HepG2 (cell line): ENCODE measurements around the gene IPP. TPM values are rescaled to one million over a fixed set of nuclear protein-coding genes. Genes with fewer than 3 reads are reported as not detected.

Source experiments
- CCAR2 ChIP-seq: fragments of 200-400 bp; formaldehyde crosslinking; optimal IDR thresholded peaks from 2 replicates; pipeline ENCODE3; 2018; ENCODE audit warnings: low read depth, mild to moderate bottlenecking, low read length, moderate library complexity
- EEA1 ChIP-seq: sonication (generic); formaldehyde crosslinking; IDR thresholded peaks from 2 replicates; pipeline ENCODE4 v1.5.1; 2020; ENCODE audit warnings: mild to moderate bottlenecking, missing genetic modification reagents, borderline replicate concordance
- FOXA1 ChIP-seq, 2 experiments: fragments of 450-650 bp in 1 of 2; sonication (generic) in 1 of 2; formaldehyde crosslinking in 1 of 2; IDR thresholded peaks; 2 replicates each; pipeline versions ENCODE4 v1.4.0 to v1.6.1; 2016 to 2020; ENCODE audit warnings: missing genetic modification reagents in 1 of 2
- HES4 ChIP-seq: sonication (generic); formaldehyde crosslinking; IDR thresholded peaks from 2 replicates; pipeline ENCODE4 v1.9.0; 2021; ENCODE audit warnings: mild to moderate bottlenecking, missing genetic modification reagents, borderline replicate concordance
- NFE2L1 ChIP-seq: sonication (generic); formaldehyde crosslinking; IDR thresholded peaks from 2 replicates; pipeline ENCODE4 v1.4.0; 2020; ENCODE audit warnings: missing genetic modification reagents, mild to moderate bottlenecking, borderline replicate concordance
- POGZ ChIP-seq: sonication (generic); formaldehyde crosslinking; IDR thresholded peaks from 2 replicates; pipeline ENCODE4 v1.4.0; 2020; ENCODE audit warnings: mild to moderate bottlenecking, missing genetic modification reagents
- SMARCE1 ChIP-seq: fragments of 450-650 bp; IDR thresholded peaks from 2 replicates; pipeline ENCODE4 v1.6.1; 2017; ENCODE audit warnings: borderline replicate concordance
- SRSF9 ChIP-seq: fragments of 200-400 bp; formaldehyde crosslinking; IDR thresholded peaks from 2 replicates; pipeline ENCODE4 v1.6.1; 2018; ENCODE audit warnings: borderline replicate concordance, mild to moderate bottlenecking, low read depth, low read length; ENCODE audit not compliant: insufficient read depth, poor library complexity, severe bottlenecking
- TBP ChIP-seq: sonication (generic); formaldehyde crosslinking; IDR thresholded peaks from 2 replicates; pipeline ENCODE4 v1.5.0; 2020; ENCODE audit warnings: missing genetic modification reagents
- TCF7L2 ChIP-seq: IDR thresholded peaks from 2 replicates; pipeline ENCODE4 v1.6.1; 2011; ENCODE audit warnings: mild to moderate bottlenecking, low read depth, low read length, moderate library complexity
- YY1 ChIP-seq: IDR thresholded peaks from 2 replicates; pipeline ENCODE4 v1.6.1; 2011; ENCODE audit warnings: low read length, low read depth, moderate library complexity, mild to moderate bottlenecking; ENCODE audit not compliant: insufficient read depth, insufficient replicate concordance
- ZFAT ChIP-seq: sonication (generic); formaldehyde crosslinking; conservative IDR thresholded peaks from 2 replicates; pipeline ENCODE4 v1.8.1; 2023; ENCODE audit warnings: missing genetic modification reagents, inconsistent platforms
- ZSCAN12 ChIP-seq: sonication (generic); formaldehyde crosslinking; IDR thresholded peaks from 2 replicates; pipeline ENCODE4 v1.9.0; 2021; ENCODE audit warnings: mild to moderate bottlenecking, missing genetic modification reagents
- polyA plus RNA-seq, 8 experiments: library from polyadenylated mRNA; depleted of rRNA in 3 of 8; stranded (reverse) in 7 of 8; unstranded in 1 of 8; fragments of >200 nt; fragmentation: Illumina TruSeq in 4 of 8; extraction: Trizol in 4 of 8; gene quantifications; 2 replicates each; pipeline versions ENCODE4 v1.2.1 to v1.2.3, GENCODE V29; 2011 to 2016; ENCODE audit warnings: low read depth in 4 of 8, missing spikeins in 1 of 8, mixed read lengths in 1 of 8; ENCODE audit not compliant: insufficient read depth in 1 of 8
- total RNA-seq, 5 experiments: library from RNA; depleted of rRNA; stranded (reverse); fragments of >200 nt; fragmentation: Illumina TruSeq; extraction: Trizol; gene quantifications; 2 replicates each; pipeline ENCODE4 v1.2.3, GENCODE V29; 2016; ENCODE audit warnings: low read depth in 1 of 5
- TF ChIP-seq, protein P1 (sequence below): IDR thresholded peaks from 2 replicates; pipeline ENCODE4 v1.6.1; 2016; ENCODE audit warnings: low read depth, missing genetic modification reagents, missing compliant biosample characterization
- TF ChIP-seq, protein P2 (sequence below): sonication (generic); formaldehyde crosslinking; IDR thresholded peaks from 2 replicates; pipeline ENCODE4 v1.4.0; 2020; ENCODE audit warnings: missing genetic modification reagents, mild to moderate bottlenecking, borderline replicate concordance
- TF ChIP-seq, protein P3 (sequence below): IDR thresholded peaks from 2 replicates; pipeline ENCODE4 v1.6.1; 2012; ENCODE audit warnings: low read length, improper control_type of control experiment

IPP gene
- total and polyA plus RNA-seq, 2 of the 13 experiments (the other 11 are each of a cell fraction or from before 2014, with no cell fraction given): 3.0 to 9.7 TPM

DNA sequence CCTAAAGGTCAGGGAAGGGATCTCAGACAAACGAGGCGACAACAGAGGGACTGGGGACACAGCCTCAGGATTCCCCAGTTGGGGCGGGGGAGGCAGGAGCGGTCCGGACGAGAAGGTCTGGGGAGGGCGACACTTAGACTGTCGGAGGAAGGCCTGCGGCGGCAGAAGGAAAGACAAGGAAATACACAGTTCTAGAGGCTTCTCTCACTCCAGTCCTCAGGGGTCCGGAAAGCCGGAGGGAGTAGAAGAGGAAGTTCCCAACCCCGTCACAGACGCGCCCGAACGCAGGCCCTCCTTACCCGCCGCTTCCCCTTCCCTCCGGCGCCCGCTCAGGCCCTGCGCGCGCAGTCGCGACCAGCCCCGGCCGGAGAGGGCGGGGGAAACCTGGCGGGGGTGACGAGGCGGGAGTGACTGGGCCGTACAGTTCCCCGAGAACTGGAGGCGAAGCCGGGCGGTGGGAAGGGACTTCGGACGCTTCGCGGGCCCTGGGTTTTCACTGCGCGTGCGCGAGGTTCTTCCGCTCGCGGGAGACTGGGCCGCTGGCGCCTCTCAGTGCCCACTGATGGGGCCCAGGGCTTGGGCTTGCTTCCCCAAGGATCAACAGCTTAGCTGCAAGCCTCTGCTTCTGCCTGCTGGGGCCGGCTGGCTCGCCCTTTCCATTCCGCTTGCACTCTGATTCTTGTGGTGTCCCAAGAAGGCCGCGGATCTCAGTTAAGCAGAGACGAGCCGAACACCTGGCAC lies at the start of gene IPP (continued):
- TF ChIP-seq, protein P1, sequence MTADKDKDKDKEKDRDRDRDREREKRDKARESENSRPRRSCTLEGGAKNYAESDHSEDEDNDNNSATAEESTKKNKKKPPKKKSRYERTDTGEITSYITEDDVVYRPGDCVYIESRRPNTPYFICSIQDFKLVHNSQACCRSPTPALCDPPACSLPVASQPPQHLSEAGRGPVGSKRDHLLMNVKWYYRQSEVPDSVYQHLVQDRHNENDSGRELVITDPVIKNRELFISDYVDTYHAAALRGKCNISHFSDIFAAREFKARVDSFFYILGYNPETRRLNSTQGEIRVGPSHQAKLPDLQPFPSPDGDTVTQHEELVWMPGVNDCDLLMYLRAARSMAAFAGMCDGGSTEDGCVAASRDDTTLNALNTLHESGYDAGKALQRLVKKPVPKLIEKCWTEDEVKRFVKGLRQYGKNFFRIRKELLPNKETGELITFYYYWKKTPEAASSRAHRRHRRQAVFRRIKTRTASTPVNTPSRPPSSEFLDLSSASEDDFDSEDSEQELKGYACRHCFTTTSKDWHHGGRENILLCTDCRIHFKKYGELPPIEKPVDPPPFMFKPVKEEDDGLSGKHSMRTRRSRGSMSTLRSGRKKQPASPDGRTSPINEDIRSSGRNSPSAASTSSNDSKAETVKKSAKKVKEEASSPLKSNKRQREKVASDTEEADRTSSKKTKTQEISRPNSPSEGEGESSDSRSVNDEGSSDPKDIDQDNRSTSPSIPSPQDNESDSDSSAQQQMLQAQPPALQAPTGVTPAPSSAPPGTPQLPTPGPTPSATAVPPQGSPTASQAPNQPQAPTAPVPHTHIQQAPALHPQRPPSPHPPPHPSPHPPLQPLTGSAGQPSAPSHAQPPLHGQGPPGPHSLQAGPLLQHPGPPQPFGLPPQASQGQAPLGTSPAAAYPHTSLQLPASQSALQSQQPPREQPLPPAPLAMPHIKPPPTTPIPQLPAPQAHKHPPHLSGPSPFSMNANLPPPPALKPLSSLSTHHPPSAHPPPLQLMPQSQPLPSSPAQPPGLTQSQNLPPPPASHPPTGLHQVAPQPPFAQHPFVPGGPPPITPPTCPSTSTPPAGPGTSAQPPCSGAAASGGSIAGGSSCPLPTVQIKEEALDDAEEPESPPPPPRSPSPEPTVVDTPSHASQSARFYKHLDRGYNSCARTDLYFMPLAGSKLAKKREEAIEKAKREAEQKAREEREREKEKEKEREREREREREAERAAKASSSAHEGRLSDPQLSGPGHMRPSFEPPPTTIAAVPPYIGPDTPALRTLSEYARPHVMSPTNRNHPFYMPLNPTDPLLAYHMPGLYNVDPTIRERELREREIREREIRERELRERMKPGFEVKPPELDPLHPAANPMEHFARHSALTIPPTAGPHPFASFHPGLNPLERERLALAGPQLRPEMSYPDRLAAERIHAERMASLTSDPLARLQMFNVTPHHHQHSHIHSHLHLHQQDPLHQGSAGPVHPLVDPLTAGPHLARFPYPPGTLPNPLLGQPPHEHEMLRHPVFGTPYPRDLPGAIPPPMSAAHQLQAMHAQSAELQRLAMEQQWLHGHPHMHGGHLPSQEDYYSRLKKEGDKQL: no peak; the same call in none of the 2 replicates
- TF ChIP-seq CCAR2 (no peak), SMARCE1 (no peak), HES4 (CRISPR knock-in tag) (no peak), NFE2L1 (no peak), TCF7L2 (no peak), EEA1 (CRISPR knock-in tag) (no peak), SRSF9 (no peak), ZSCAN12 (CRISPR knock-in tag) (no peak), YY1 (peak; percentile 72), FOXA1 (IDR thresholded peaks at IDR 0.05) (no peak), FOXA1 (CRISPR knock-in tag; IDR thresholded peaks at IDR 0.05) (no peak), POGZ (peak; percentile 91), ZFAT (no peak; the same call in 1 of the 2 replicates), TBP (CRISPR knock-in tag) (no peak)
- TF ChIP-seq, protein P2, sequence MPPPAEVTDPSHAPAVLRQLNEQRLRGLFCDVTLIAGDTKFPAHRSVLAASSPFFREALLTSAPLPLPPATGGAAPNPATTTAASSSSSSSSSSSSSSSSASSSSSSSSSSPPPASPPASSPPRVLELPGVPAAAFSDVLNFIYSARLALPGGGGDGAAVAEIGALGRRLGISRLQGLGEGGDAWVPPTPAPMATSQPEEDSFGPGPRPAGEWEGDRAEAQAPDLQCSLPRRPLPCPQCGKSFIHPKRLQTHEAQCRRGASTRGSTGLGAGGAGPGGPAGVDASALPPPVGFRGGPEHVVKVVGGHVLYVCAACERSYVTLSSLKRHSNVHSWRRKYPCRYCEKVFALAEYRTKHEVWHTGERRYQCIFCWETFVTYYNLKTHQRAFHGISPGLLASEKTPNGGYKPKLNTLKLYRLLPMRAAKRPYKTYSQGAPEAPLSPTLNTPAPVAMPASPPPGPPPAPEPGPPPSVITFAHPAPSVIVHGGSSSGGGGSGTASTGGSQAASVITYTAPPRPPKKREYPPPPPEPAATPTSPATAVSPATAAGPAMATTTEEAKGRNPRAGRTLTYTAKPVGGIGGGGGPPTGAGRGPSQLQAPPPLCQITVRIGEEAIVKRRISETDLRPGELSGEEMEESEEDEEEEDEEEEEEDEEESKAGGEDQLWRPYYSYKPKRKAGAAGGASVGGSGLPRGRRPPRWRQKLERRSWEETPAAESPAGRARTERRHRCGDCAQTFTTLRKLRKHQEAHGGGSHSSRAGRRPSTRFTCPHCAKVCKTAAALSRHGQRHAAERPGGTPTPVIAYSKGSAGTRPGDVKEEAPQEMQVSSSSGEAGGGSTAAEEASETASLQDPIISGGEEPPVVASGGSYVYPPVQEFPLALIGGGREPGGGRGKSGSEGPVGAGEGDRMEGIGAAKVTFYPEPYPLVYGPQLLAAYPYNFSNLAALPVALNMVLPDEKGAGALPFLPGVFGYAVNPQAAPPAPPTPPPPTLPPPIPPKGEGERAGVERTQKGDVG (CRISPR knock-in tag): no peak
- TF ChIP-seq, protein P3, sequence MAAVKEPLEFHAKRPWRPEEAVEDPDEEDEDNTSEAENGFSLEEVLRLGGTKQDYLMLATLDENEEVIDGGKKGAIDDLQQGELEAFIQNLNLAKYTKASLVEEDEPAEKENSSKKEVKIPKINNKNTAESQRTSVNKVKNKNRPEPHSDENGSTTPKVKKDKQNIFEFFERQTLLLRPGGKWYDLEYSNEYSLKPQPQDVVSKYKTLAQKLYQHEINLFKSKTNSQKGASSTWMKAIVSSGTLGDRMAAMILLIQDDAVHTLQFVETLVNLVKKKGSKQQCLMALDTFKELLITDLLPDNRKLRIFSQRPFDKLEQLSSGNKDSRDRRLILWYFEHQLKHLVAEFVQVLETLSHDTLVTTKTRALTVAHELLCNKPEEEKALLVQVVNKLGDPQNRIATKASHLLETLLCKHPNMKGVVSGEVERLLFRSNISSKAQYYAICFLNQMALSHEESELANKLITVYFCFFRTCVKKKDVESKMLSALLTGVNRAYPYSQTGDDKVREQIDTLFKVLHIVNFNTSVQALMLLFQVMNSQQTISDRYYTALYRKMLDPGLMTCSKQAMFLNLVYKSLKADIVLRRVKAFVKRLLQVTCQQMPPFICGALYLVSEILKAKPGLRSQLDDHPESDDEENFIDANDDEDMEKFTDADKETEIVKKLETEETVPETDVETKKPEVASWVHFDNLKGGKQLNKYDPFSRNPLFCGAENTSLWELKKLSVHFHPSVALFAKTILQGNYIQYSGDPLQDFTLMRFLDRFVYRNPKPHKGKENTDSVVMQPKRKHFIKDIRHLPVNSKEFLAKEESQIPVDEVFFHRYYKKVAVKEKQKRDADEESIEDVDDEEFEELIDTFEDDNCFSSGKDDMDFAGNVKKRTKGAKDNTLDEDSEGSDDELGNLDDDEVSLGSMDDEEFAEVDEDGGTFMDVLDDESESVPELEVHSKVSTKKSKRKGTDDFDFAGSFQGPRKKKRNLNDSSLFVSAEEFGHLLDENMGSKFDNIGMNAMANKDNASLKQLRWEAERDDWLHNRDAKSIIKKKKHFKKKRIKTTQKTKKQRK: no peak
